HG02885 (cell line): ENCODE results near the gene C9orf43.
"Not testable (repeated sequence)": the region's sequence is repeated elsewhere in the genome, so short reads cannot be mapped to it uniquely, and the experiment has no call there.

Experiments
- ATAC-seq: cut with Tn5 transposase; IDR thresholded peaks from one replicate; pipeline ENCODE4 v1.9.1; 2021; ENCODE audit warnings: mild to moderate bottlenecking; ENCODE audit not compliant: unreplicated experiment, poor library complexity

The C9orf43 gene

GRCh38 chr9:113380869-113381378, 29.6 kb upstream of the C9orf43 start:
- peak; percentile 67 for ATAC-seq

DNA sequence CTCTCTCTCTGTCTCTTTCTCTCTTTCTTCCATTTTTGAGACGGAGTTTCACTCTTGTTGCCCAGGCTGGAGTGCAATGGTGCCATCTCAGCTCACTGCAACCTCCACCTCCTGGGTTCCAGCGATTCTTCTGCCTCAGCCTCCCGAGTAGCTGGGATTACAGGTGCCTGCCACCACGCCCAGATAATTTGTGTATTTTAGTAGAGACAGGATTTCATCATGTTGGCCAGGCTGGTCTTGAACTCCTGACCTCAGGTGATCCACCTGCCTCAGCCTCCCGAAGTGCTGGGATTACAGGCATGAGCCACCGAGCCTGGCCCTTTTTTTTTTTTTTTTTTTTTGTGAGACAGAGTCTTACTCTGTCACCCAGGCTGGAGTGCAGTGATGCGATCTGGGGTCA, 29.1 kb upstream of the C9orf43 start:
- not testable (repeated sequence) for ATAC-seq

DNA sequence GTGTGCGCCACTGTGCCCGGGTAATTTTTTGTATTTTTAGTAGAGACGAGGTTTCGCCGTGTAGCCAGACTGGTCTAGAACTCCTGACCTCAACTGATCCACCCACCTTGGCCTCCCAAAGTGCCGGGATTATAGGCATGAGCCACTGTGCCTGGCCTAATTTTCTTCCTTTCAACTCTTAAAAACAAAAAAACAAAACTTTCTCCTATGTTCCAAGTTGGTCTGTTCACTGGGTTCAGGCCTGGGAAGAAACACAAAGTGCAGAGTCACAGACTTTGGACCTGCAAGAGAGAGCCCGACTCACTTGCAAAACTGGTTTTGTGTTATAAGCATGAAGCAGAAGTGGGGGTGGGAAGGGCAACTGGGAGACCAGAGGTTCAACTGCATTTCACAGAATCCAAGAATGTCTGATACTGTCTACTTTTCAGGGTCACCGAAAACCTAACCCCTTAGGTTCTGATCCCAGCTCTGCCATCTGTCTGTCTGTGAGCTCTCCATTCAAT, 28.6 kb upstream of the C9orf43 start:
- no peak for ATAC-seq

- no peak for ATAC-seq
Measured at GRCh38 chr9:113386571-113387393, 23.8 kb upstream of the C9orf43 start.

DNA sequence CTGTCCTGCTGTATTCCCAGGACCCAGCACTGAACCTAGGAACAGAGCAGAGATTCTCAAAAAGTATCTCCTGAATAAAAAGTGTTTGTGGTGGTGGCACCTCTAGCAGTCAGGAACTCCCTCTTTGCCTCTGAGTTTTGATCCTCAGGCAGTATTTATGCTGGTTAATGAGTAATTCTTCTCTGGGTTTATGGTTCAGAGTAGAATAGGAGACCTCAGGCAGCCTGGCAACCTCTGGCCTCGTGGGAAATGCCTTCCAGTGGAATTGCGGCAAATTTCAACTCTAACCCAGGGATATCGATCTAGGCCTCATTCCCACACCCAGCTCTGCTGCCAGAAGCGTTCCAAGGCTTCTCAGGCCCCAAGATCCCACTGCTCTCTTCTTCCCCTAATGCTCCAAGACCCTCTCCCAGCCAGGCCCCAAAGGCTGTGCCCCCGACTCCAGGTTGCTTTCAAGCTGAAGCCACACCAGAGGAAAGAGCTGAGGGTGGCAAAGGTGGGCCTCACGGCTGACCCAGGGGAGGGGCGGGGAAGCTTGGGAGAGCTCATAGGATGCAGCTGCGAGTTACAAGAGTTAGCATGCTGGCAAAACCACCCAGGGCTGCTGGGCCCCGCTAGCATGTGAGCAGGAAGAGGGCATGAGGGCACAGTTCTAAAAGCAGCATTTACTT, 22.9 kb upstream of the C9orf43 start:
- no peak for ATAC-seq

DNA sequence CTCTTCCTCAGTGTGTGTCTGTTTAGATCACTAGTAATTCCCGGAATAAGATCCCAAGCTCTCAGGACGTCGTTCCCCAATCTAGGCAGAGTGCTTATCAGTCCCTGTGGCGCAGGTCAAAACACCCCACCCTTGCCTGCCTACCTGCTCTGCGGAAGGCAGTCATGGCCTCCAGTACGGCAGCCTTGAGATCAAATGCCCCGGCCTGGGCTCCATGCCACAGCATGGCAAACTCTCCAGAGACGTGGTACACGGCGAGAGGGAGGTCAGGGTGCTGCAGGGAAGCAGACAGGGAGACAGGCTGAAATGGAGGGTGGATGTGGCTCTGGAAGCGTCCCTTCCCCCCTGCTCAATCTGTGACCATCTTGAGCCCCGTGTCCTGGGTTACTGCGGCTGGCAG, 21.7 kb upstream of the C9orf43 start:
- no peak for ATAC-seq

- no peak for ATAC-seq
Measured at GRCh38 chr9:113389451-113389850, 21.1 kb upstream of the C9orf43 start.

GRCh38 chr9:113390192-113390960, 20.2 kb upstream of the C9orf43 start:
- no peak for ATAC-seq

GRCh38 chr9:113391917-113392316, 18.6 kb upstream of the C9orf43 start:
- ATAC-seq = no peak

DNA sequence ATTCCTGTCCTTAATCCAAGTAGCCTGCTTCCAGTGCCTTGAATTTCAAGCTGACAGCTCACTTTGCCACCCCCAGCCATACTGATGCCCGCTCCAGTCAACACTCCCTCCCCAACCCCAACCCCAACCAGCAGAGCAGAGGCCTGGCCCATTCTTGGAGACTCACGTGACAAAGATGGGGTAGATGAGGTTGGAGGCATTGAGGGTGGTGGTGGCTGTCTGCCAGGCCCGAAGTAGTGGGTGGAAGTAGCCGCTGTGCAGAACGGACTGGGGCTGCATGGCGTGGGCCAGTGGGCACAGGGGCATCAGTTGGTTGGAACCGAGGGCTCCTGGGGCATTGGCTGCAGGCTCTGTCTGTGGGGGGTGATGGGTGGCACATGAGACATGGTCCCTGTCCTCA, 17.3 kb upstream of the C9orf43 start:
- no peak for ATAC-seq

- no peak for ATAC-seq
Measured at GRCh38 chr9:113395000-113395861, 15.3 kb upstream of the C9orf43 start.

DNA sequence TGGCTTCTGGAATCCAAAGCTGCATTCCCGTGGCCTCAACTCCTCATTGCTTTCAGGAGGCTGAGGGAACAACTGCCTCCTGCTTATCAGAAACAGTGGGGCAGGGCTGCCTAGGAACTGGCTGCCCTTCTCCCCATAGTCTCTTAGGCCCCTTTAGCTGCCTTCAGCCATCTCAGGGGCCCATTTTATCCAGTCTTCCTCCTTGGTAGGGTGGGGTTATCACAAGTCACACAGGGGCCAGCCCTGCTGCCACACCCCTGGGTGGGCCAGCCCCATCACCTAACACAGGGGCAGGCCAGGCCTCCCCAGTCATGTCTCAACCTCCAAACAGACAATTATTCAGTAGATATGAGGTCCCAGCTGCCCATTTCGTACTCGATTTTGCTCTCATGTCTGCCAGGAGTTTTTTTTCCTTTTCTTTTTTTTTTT, 13.3 kb upstream of the C9orf43 start:
- ATAC-seq = no peak

GRCh38 chr9:113398796-113399195, 11.8 kb upstream of the C9orf43 start:
- no peak for ATAC-seq

DNA sequence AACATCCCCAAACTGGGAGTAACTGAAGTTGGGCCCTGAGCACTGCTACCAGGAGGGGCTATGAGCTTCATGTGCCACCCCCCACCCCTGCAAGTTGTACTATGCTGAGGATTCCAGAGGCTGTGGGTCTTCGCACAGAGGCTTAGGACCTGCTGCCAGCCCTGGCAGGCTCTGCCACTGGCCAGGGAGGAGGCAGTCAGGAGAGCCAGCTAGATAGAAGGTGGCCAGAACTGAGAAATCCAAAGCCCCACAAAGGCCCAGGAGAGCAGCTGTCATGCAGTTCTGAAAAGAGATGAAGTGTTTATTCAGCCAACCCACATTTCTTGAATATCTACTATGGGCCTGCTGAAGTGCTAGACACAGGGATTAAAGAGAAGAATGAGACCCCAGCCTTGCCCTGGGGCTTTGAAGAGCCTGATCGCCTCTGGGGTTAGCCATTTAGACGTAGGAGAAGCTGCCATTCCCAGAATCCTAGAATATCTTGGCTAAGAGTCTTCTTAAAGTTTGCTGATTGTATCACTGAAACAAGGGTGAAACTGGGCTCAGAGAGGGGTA, 10.8 kb upstream of the C9orf43 start:
- no peak for ATAC-seq

- ATAC-seq = peak; percentile 99
Measured at GRCh38 chr9:113401027-113401792, 9.3 kb upstream of the C9orf43 start, which contains the start of gene ALAD. Gene ALAD, minus strand, starts transcription at chr9:113401284. Its CDS starts 7,725 bp downstream, at chr9:113393559.

DNA sequence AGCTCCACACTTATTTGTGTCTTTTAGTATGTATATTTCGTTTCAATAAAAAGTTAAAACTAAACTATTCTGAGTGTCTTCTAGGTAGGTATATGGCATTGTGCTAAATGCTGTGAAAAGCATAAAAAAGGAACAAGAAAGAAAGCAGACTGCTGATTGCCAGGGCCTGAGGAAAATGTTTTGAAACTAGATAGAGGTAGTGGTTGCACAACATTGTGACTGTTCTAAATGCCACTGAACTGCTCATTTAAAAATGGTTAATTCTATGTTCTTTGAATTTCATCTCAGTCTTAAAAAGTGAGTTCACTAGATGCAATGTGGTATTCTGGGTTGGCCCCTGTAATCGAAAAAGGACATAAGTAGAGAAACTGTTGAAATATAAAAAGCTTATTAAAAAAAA, 6.9 kb upstream of the C9orf43 start:
- ATAC-seq = no peak

DNA sequence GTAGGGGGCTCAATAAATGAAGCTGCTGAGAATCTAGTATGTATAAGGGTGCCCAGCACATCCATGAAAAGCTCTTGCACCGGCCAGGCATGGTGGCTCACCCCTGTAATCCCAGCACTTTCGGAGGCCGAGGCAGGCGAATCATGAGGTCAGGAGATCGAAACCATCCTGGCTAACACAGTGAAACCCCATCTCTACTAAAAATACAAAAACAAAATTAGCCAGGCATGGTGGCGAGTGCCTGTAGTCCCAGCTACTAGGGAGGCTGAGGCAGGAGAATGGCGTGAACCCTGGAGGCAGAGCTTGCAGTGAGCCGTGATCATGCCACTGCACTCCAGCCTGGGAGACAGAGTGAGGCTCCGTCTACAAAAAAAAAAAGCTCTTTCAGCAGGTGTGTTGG, 4.2 kb upstream of the C9orf43 start:
- not testable (repeated sequence) for ATAC-seq

DNA sequence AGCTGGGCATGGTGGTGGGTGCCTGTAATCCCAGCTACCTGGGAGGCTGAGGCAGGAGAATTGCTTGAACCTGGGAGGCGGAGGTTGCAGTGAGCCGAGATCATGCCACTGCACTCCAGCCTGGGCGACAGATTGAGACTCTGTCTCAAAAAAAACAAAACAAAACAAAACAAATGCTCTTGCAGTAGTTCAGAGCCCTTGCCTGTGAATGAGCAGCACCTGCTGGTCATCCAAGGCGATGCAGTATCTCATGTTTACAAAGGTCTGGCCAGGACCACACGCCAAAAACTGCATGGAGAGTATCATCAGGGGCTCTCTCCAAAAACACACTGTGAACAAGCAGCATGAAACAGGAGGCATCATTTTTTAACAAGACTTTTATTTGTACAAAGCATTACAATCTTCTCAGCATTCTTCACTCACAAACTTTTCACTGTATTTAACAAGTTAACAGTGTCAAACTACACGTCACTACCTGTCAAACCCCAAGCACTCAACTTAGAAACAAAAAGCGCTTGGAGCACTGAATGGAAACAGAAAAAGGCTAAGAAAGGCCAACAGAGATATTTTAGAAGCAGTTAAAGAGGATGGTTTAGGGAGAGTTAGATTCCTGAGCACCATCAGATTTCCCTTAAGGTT, 3.6 kb upstream of the C9orf43 start:
- peak; percentile 36 for ATAC-seq
